HG02798 (cell line): ENCODE data around the gene DHTKD1.
"Not testable (repeated sequence)": the region's sequence is repeated elsewhere in the genome, so short reads cannot be mapped to it uniquely, and the experiment has no call there.

Experiments
- ATAC-seq: cut with Tn5 transposase; IDR thresholded peaks from one replicate; pipeline ENCODE4 v1.9.1; 2021; ENCODE audit warnings: mild to moderate bottlenecking; ENCODE audit not compliant: unreplicated experiment, poor library complexity

DHTKD1 gene

DNA sequence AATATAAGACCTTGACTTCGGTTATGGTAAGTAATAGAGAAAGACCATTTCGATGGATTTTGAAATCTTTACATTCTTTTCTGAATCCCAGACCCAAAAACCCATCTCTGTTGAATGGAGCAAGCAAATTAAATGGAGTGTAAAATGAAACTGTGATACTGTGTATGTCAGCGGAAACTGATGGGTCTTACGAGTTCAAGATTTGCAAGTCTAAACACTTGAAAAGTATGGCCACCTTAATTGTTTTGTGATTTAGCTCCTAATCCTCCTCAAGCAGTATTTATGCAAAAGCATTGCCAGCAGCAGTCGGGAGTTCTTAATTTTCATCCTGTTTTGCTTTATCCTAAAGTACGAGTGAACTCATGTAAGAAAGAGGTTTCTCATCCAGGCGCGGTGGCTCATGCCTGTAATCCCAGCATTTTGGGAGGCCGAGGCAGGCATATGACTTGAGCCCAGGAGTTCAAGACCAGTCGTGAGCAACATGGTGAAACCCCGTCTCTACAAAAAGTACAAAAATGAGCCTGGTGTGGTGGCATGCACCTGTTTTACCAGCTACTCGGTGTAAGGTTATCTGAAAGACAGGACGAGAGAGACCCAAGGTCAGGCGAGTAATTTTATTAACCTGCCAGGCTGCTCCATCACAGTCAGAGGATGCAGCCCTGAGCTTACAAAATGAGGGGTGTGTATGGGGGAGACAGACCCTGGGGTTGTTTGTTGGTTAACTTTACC is 5.8 kb upstream of the DHTKD1 start:
- ATAC-seq: no peak

DNA sequence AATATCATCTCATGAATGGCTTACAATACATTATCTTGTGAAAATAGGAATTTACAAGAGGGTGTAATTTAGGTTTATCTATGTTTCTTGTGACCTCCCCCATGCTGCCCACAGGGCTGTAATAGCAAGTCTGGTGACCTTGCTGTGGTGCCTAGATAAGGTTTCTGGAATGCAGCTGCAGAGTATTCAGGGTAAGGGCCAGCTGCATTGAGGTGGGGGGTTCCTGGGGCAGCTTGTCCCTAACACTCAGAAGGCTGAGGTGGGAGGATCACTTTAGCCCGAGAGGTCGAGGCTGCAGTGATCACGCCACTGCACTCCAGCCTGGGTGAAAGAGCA is 5.3 kb upstream of the DHTKD1 start:
- no peak for ATAC-seq

DNA sequence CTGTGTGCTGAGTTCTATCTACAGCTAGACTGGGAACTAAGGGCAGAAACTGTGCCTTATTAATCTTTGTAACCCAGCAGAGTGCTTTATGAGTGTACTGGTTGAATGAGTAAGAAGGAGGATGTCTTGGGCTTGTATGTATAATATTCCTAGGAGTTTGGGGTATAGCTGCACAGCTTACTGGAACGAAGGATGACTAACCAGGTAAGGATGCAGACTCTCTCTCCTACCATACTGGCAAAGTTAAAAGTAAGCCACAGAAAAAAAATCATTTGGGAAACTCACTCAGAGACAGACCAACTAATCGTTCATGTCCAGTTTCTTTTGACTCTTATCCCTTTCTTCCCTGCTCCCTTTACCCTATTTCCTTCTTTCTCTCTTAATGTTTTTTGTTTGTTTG is 1.4 kb upstream of the DHTKD1 start:
- no peak for ATAC-seq

DNA sequence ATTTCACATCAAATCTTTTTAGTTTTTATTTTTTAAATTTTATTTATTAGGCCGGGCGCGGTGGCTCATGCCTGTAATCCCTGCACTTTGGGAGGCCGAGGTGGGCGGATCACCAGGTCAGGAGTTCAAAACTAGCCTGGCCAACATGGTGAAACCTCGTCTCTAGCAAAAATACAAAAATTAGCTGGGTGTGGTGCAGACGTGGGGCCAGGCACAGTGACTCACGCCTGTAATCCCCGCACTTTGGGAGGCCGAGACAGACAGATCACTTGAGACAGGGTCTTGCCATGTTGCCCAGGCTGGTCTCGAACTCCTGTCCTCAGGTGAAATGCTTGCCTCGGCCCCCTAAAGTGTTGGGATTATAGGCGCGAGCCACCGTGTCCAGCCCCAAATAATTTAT is 2.7 kb downstream of the DHTKD1 start:
- not testable (repeated sequence) for ATAC-seq

DNA sequence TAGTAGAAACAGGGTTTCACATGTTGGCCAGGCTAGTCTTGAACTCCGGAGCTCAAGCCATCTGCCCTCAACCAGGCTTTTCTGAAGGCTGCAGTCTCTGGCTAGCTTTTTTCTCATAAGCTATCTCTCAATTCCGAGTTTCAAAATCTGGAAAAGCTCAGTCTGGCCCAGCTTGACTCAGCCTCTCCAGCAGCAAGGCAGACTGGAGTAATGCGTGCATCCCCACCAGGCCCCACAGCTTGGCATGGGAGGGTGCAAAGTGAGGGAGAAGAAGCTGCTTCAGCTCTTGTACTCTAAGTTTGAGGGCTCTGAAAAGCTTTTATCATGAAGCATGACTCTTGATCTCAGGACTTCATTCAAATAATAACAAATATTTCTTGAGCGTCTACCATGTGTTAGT is 4.8 kb downstream of the DHTKD1 start:
- no peak for ATAC-seq

DNA sequence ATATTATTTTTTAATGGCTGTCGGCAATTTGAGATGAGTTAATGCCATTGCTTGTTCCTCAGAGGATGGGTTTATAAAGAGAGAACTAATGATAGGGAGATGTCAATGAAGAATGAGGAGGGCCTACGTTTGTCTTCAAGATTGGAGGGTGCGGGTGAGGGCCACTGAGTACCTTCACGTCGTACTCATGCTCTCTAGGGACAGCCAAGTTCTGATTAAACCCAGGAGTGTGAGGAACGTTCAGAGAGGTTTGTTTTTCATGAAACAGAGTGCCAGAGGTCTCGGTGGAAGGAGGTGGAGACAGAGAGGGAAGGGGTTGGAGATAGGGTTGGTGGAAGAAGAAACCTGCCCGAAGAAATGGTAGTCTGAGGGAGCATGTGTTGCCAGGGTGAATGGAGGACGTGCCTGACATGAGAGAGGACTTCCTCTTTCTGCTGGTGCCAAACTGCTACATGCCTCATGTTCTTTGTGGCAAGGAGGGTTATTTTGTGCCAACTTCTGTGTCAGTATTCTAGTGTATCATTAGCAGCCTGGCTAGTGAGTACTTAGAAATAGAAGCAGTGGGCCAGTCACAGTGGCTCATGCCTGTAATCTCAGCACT is 8.9 kb downstream of the DHTKD1 start:
- ATAC-seq: no peak

DNA sequence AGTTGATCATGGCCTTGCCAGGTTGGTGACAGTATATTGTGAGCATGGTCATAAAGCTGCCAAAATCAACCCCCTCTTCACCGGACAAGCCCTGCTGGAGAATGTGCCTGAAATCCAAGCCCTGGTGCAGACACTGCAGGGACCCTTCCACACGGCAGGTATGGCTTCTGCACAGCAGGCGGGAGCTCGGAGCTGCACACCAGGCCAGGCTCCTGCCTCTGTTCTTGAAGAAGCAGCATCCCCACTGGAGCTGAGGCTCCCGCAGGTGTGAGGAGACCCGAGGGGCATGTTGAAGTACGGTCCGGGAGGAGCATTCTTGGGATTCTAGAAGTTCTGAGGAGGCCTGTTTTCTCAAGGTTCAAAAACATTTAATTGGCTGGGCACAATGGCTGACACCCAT is 12.7 kb downstream of the DHTKD1 start:
- ATAC-seq: no peak

DNA sequence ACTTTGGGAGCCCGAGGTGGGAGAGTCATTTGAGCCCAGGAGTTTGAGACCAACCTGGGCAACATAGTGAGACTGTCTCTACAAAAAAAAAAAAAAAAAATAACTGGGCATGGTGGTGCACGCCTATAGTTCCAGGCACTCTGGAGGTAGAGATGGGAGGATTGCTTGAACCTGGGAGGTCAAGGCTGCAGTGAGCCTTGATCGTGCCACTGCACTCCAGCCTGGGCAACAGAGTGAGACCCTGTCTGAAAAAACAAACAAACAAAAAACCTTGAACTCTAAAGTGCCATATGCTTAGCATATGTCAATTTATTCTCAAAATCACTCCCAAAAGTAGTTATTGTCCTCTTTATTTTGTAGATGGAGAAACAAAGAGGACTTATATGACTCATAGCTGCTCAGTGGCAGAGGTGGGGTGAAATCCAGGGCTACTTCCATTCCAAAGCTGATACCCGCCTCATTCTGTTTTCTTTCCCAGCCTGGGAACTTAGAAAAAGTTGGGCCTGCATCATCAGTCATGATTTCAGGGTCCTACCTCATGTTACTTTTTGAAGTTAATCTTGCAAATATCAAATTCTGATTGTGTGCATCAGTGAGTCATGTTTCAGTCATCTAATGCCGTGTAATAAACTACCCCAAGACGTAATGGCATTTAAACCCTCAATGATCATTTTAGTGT is 13.3 kb downstream of the DHTKD1 start:
- ATAC-seq: no peak

DNA sequence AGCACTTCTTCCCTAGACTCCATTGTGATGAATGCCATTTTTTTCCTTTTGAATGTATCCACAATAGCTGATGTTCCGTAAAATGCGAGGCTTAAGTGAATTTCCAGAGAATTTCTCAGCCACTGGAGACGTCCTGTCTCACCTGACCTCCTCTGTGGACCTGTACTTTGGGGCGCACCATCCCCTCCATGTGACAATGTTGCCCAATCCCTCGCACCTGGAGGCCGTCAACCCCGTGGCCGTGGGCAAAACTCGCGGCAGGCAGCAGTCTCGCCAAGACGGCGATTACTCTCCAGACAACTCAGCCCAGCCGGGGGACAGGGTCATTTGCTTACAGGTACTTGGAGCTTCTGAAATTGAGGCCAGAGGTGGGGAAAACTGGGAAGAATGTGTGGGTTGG is 20.2 kb downstream of the DHTKD1 start:
- no peak for ATAC-seq

DNA sequence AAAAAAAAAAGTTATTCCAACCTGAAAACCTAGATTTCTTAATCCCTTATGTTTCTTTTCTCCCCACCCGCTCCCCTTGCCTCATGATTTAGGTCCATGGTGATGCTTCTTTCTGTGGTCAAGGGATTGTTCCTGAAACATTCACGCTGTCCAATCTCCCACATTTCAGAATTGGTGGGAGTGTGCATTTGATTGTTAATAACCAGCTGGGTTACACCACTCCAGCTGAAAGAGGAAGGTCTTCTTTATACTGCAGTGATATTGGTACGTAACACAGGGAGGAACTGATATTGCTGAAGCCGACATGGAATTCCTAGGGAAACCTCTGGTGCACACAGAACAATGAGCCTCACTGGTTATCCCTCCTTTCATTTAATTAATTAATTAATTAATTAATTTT is 22.7 kb downstream of the DHTKD1 start:
- ATAC-seq: no peak

DNA sequence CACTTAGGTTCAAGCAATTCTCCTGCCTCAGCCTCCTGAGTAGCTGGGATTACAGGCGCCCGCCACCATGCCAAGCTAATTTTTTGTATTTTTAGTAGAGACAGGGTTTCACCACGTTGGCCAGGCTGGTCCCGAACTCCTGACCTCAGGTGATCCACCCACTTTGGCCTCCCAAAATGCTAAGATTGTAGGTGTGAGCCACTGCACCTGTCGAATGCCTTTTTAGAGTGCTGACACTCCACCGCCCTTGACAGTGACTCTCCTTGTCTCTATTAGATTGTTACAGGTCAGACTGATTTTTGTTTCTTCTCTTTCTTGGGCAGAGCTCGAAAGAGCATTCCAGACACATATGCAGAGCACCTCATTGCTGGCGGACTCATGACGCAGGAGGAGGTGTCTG is 28.6 kb downstream of the DHTKD1 start:
- ATAC-seq: not testable (repeated sequence)

DNA sequence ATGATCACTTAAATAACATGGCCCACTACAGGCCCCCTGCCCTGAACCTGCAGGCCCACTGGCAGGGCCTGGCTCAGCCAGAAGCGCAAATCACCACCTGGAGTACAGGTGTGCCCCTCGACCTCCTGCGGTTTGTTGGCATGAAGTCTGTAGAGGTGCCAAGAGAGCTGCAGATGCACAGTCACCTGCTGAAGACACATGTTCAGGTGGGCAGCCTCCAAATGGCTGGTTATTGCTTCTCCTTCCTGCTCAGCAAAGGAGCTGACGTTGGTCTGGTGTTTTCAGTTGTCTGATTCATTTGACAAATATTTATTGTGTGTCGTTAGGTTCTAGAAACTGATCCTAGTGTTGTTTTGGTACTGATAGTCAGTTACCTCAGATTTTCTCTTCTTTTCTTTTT is 29.0 kb downstream of the DHTKD1 start:
- ATAC-seq: no peak

DNA sequence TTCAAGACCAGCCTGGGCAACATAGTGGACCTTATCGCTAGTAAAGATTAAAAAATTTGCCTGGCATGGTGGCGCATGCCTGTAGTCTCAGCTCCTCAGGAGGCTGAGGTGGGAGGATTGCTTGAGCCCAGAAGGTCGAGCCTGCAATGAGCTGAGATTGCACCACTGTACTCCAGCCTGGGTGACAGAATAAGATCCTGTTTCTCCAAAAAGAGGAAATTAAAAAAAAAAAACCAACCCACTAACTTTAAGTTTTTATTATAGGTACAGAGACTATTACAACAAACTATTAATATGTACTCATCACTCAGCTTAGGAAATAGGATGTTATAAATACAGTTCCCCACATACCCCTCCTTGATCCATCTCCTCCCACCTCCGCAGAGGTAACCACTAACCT is 30.2 kb downstream of the DHTKD1 start:
- ATAC-seq: no peak

DNA sequence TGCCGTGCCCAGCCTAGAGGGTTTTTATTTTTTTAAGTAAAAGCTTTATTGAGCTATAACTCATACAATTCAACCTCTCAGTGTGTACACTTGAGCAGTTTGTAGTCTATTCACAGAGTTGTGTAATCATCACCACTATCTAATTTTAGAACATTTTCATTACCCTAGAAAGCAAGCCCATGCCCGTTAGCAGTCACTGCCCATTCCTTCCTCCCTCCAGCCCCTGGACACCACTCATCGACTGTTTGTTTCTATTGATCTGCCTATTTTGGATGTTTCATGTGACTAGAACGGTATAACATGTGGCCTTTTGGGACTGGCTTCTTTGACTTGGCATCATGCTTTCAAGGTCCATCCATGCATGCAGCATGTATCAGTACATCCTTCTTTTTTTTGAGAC is 35.0 kb downstream of the DHTKD1 start:
- no peak for ATAC-seq

DNA sequence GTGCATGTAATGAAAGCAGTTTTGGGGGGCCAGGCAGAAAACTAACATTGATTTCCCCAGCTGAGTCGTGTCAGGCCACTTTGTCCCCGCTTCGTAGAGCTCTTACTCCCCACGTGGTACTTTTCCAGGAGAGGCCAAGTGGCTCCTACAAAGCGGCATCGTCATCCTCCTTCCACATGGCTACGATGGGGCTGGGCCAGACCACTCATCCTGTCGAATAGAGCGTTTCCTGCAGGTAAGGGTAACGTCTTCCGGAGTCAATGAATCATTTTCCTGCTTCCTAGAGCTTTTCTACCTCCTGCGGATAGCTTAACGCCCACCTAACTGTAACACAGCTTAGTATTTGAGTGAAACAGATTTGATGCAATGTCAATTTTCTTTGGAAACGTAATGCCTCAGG is 39.0 kb downstream of the DHTKD1 start:
- ATAC-seq: no peak

DNA sequence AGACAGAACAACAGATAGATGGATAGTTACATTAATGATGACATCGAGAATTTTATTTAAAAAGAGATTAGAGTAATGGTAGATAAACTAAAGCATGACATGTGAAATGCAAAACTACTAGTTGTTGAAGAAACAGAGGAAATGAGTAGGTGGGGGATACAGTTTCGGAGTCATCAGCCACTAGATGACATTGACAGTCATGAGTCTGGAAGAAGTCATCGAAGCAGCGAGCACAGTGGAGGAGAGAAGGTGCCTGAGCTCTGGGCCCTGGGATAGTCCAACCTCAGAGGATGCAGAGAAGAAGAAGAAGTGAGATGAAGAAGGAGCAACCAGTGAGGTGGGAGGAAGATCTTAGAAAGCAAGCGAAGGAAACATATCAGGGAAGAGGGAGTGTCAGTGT is 40.5 kb downstream of the DHTKD1 start:
- ATAC-seq: no peak

DNA sequence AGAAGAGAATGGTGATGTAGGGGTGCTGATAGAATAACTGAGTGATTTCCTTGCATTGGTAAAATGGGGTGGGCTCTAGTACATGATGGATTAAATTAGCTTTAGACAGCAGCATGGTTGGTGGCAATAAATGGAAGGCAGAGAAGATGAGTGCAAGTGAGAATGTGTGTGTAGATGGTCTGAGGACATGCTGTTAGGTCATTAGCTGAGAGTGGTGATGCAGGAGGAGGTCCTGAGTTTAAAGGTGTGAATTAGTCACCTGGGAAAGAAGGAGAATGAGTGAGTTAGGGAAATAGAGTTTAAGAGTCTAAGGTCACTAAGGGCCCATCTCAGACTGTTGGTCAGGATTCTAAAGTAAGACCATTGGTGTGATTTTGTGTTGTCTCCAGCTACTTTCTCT is 42.8 kb downstream of the DHTKD1 start:
- ATAC-seq: no peak

DNA sequence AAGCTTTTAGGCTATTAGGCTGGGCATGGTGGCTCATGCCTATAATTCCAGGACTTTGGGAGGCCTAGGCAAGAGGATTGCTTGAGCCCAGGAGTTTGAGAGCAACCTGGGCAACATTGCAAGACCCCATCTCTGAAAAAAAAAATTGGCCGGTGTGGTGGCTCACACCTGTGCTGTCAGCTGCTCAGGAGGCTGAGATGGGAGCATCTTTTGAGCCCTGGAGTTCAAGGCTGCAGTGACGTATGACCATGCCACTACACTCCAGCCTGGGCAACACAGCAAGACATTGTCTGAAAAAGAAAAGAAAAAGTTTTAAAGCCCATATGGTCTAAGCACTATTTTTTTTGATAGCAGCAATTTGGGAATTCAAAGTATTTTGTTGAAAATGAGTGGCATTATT is 44.9 kb downstream of the DHTKD1 start:
- ATAC-seq: no peak

DNA sequence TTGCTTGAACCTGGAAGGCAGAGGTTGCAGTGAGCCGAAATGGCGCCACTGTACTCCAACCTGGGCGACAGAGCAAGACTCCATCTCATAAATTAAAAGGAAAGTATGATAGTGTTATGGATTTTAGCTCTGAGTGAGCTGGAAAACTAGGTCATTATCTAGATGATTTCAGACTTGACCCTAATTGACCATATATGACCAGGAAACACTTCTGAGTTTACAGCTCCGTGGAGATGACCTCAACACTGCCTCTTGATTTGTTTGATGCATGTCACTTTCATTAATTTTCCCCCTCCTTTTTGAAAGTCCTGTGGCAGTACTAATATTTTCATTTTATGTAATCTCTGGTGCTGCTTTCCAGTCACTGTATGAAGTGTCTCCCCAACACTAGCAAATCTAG is 52.9 kb downstream of the DHTKD1 start:
- ATAC-seq: no peak

DNA sequence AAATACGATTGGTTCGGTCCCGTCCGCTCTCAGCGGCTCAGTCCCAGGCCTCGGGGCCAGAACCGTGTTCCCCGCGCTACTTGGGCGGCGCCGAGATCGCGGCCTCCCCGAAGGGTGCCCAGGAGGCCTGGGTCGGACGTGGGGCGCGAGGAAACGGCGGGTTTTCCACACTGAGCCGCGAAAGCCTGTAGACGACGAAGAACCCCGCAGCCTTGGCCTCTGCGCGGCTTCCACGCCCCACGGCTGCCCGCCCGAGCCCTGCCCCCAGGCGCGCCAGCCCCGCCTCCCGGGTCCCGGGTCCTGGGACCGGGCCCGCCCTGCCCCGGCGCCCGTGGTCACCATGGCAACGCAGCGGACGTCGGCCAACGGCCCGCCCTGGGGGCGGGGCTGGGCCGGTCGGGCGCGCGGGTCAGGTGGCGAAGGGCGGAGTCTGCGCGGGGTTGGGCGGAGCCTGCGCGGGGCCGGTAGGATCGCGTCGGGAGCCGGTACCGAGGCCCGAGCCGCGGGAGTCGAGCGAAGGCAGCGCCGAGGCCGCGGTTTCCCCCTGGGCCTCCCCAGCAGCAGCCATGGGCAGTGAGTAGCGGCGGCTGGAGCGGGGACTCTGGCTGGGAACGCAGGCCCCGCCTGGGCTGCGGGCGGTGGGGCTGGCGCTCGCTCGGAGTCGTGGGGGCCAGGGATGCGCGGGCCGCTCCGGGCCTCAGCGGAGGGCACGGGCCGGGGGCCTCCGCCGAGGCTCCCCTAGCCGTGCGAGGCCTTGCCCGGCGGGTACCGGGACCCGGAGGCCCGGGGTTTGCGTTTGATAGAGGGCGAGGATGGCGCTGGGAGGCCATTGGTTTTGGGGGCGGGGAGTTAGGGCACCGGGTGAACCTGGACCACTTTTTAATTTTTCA is 60.7 kb downstream of the DHTKD1 start, which contains the start of gene SEC61A2:
SEC61A2 (plus strand) TSS at position 456 of the 890 bp plus-strand sequence; CDS start at position 567, 111 bp downstream.
- peak; percentile 94 for ATAC-seq
